Measurements from ENCODE around the gene ITLN2.

DNA sequence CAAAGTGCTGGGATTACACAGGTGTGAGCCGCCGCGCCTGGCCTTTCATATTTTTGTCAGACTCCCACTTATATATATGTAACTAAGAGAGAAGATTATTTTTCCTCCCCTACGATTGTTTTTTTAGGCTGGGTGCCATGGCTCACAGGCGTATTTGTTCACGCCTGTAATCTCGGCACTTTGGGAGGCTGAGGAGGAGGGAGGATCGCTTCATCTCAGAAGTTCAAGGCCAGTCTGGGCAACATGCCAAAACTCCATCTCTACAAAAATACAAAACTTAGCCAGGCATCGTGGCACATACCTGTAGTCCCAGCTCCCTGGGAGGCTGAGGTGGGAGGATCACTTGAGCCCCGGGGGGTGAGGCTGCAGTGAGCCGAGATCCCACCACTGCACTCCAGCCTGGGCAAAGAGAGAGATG lies 23.9 kb upstream of the ITLN2 start:
- TF ChIP-seq, protein P1, sequence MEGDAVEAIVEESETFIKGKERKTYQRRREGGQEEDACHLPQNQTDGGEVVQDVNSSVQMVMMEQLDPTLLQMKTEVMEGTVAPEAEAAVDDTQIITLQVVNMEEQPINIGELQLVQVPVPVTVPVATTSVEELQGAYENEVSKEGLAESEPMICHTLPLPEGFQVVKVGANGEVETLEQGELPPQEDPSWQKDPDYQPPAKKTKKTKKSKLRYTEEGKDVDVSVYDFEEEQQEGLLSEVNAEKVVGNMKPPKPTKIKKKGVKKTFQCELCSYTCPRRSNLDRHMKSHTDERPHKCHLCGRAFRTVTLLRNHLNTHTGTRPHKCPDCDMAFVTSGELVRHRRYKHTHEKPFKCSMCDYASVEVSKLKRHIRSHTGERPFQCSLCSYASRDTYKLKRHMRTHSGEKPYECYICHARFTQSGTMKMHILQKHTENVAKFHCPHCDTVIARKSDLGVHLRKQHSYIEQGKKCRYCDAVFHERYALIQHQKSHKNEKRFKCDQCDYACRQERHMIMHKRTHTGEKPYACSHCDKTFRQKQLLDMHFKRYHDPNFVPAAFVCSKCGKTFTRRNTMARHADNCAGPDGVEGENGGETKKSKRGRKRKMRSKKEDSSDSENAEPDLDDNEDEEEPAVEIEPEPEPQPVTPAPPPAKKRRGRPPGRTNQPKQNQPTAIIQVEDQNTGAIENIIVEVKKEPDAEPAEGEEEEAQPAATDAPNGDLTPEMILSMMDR (IDR thresholded peaks at IDR 0.05; ENCODE audit: low read depth, low read length) = no peak
- no peak for TF ChIP-seq POLR2A (IDR thresholded peaks at IDR 0.05; ENCODE audit: extremely low read depth, insufficient read length)
- TF ChIP-seq, protein P2, sequence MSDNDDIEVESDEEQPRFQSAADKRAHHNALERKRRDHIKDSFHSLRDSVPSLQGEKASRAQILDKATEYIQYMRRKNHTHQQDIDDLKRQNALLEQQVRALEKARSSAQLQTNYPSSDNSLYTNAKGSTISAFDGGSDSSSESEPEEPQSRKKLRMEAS (IDR thresholded peaks at IDR 0.05; ENCODE audit: low read depth, low read length) = no peak

Measured in NB4 (cell line).